Stomach (tissue), 9 donors: ENCODE data around the gene KDM8. TPM values are rescaled to one million over a fixed set of nuclear protein-coding genes. Genes with fewer than 3 reads are reported as not detected.

Experiments
- DNase-seq, 2 donors: peaks; one replicate each; pipeline versions ENCODE4 v3.0.0 to v3.0.0-alpha.2; 2013 to 2019
- H3K27ac ChIP-seq, 5 donors: fragments of 200-600 bp in 4 of 5; sonication (generic) in 4 of 5; one replicate each; pipeline ENCODE4 v1.5.1; 2013 to 2019; ENCODE audit warnings: mild to moderate bottlenecking in 1 of 5, moderate library complexity in 1 of 5
- H3K27me3 ChIP-seq, 3 donors: fragments of 200-600 bp; sonication (generic); one replicate each; pipeline ENCODE4 v1.5.1; 2017 to 2019; ENCODE audit warnings: mixed run types in 1 of 3
- H3K36me3 ChIP-seq, 4 donors: fragments of 200-600 bp; sonication (generic); 1 replicate in 3 of 4; 2 replicates in 1 of 4; pipeline ENCODE4 v1.5.1; 2016 to 2019
- H3K4me1 ChIP-seq, 4 donors: fragments of 200-600 bp; sonication (generic); one replicate each; pipeline ENCODE4 v1.5.1; 2016 to 2019
- H3K4me3 ChIP-seq, 4 donors: fragments of 200-600 bp; sonication (generic) in 3 of 4; one replicate each; pipeline ENCODE4 v1.5.1; 2016 to 2019; ENCODE audit warnings: mild to moderate bottlenecking in 1 of 4
- H3K9me3 ChIP-seq, 4 donors: fragments of 200-600 bp; sonication (generic); one replicate each; pipeline ENCODE4 v1.5.1; 2016 to 2019
- CTCF ChIP-seq, 7 experiments: fragments of 450-650 bp in 4 of 7; fragments of 200-600 bp in 3 of 7; sonication (generic) in 3 of 7; IDR thresholded peaks; one replicate each; pipeline ENCODE4 v1.5.1; 2016 to 2019; ENCODE audit warnings: antibody characterized with exemption in 7 of 7, control low read depth in 2 of 7, mild to moderate bottlenecking in 1 of 7
- EP300 ChIP-seq: sonication (generic); formaldehyde crosslinking; IDR thresholded peaks from one replicate; pipeline ENCODE4 v1.6.1; 2017; ENCODE audit warnings: antibody characterized with exemption
- POLR2A ChIP-seq, 4 donors: fragments of 450-650 bp; IDR thresholded peaks; one replicate each; pipeline ENCODE4 v1.6.1; 2016; ENCODE audit warnings: antibody characterized with exemption in 4 of 4, control low read depth in 2 of 4, mild to moderate bottlenecking in 1 of 4, moderate library complexity in 1 of 4
- POLR2AphosphoS5 ChIP-seq, 3 donors: sonication (generic); formaldehyde crosslinking; IDR thresholded peaks; one replicate each; pipeline ENCODE4 v1.6.1; 2016; ENCODE audit warnings: antibody characterized with exemption in 3 of 3
- WGBS, 5 donors: extraction: QIAGEN DNeasy Blood & Tissue Kit in 3 of 5; methylation state at CpG; one replicate each; pipeline versions ENCODE4 v1.1.5 to v1.1.7; 2013 to 2018; 5-methylcytosine and 5-hydroxymethylcytosine counted together
- intact Hi-C: fragments of 100-400 bp; cut with DNase I; formaldehyde crosslinking; loops from one replicate; pipeline ENCODE4 v1.15.1; 2023; ENCODE audit warnings: low total_unique reads
- polyA plus RNA-seq, 3 donors: library from polyadenylated mRNA; stranded (reverse); fragments of 200-250 nt; gene quantifications; one replicate each; pipeline ENCODE4 v1.2.3, GENCODE V29; 2013
- total RNA-seq, 5 donors: library from RNA; depleted of rRNA; stranded (reverse); fragments of >200 nt; gene quantifications; one replicate each; pipeline versions ENCODE4 v1.1.0 to v1.2.3, GENCODE V29; 2014 to 2016
- donor health status: healthy with polysubstance abuse.
- donor health status: Bipolar disorder and iron deficiency.
- donor health status: healthy.

Gene KDM8
- total and polyA plus RNA-seq, 8 donors = 1.4 to 58.3 (median 2.9) TPM

DNA sequence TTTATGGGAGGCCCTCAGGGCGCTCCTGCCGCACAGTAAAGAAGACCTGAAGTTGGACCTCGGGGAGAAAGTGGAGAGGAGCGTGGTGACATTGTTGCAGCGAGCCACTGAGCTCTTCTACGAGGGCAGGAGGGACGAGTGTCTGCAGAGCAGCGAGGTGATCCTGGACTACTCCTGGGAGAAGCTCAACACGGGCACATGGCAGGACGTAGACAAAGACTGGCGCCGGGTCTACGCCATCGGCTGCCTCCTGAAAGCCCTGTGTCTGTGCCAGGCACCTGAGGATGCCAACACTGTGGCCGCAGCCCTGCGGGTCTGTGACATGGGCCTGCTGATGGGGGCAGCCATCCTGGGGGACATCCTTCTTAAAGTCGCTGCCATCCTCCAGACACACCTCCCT is 6.8 kb downstream of the KDM8 start:
- Histone ChIP-seq H3K27me3 (no peaks in the 10 kb centered on the region), H3K27ac (no peak overlapping the region), H3K4me1 (peaks cover 7 to 55% (median 22%) of the 10 kb centered on the region in 4 donors), H3K36me3 (peaks cover 14 to 55% (median 36%) of the 10 kb centered on the region in 4 donors), H3K4me3 (no peak overlapping the region), H3K9me3 (no peaks in the 10 kb centered on the region)
- intact Hi-C loops = no loop called here
- no peak for DNase-seq
- TF ChIP-seq POLR2AphosphoS5 (IDR thresholded peaks at IDR 0.05) = no peak
- no peak for TF ChIP-seq EP300
- no peak for TF ChIP-seq POLR2A (IDR thresholded peaks at IDR 0.05)
- TF ChIP-seq CTCF (IDR thresholded peaks at IDR 0.05) = no peak
- WGBS, 5 donors = 90 to 97% (median 96%) methylated on average over 9 to 17 of the region's 17 CpGs

GRCh38 chr16:27211026-27211425 is 7.7 kb downstream of the KDM8 start:
- intact Hi-C loops = no loop called here
- no peaks in the 10 kb centered on the region for H3K9me3 ChIP-seq
- peaks cover 14 to 64% (median 43%) of the 10 kb centered on the region in 4 donors for H3K36me3 ChIP-seq
- peaks cover 3 to 47% (median 23%) of the 10 kb centered on the region in 4 donors for H3K4me1 ChIP-seq
- WGBS, 5 donors = 85 to 93% (median 87%) methylated on average over 10 of the region's 10 CpGs
- no peak for DNase-seq
- peak overlapping the region in 2 of 5 donors; percentile 32 to 56 for H3K27ac ChIP-seq
- no peaks in the 10 kb centered on the region for H3K27me3 ChIP-seq
- H3K4me3 ChIP-seq = no peak overlapping the region
- no peak for TF ChIP-seq POLR2AphosphoS5 (IDR thresholded peaks at IDR 0.05)
- TF ChIP-seq CTCF (IDR thresholded peaks at IDR 0.05) = no peak
- no peak for TF ChIP-seq EP300
- TF ChIP-seq POLR2A (IDR thresholded peaks at IDR 0.05) = no peak

- Histone ChIP-seq H3K4me3 (no peak overlapping the region), H3K4me1 (peaks cover 3 to 38% (median 21%) of the 10 kb centered on the region in 4 donors), H3K9me3 (no peaks in the 10 kb centered on the region), H3K36me3 (peaks cover 14 to 85% (median 64%) of the 10 kb centered on the region in 4 donors), H3K27me3 (no peaks in the 10 kb centered on the region), H3K27ac (peak overlapping the region in 3 of 5 donors; percentile 22 to 42 (median 24))
- no peak for TF ChIP-seq POLR2AphosphoS5 (IDR thresholded peaks at IDR 0.05)
- no peak for TF ChIP-seq EP300
- TF ChIP-seq CTCF (IDR thresholded peaks at IDR 0.05) = no peak
- no peak for TF ChIP-seq POLR2A (IDR thresholded peaks at IDR 0.05)
- intact Hi-C loops = no loop called here
- 46 to 65% (median 54%) methylated on average over 19 of the region's 19 CpGs for WGBS, 5 donors
- peak; percentile 47 to 66 for DNase-seq
Measured at GRCh38 chr16:27214084-27214961, 11.0 kb downstream of the KDM8 start.

DNA sequence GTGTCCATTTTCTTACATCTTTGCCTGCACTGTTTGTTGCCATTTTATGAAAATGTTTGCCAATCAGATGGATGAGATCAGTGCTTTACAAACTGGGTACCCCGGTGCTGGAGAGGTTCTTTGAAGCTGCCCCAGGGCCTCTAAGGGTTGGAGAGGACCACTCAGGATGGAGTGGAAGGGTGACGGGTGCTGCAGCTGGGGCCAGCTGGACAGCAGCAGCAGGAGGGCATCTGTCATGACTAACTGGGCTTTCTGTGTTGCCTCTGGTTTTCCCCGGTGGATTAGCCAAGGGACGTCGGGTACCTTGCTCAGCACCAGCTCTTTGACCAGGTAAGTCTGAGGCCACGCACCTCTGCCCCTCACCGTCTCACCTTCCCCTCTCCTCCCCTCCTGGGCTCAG is 12.3 kb downstream of the KDM8 start:
- intact Hi-C loops = no loop called here
- H3K36me3 ChIP-seq = peaks cover 6 to 78% (median 63%) of the 10 kb centered on the region in 4 donors
- no peak for DNase-seq
- 88 to 93% (median 92%) methylated on average over 7 of the region's 7 CpGs for WGBS, 5 donors
- no peak overlapping the region for H3K27ac ChIP-seq
- no peak for TF ChIP-seq POLR2AphosphoS5 (IDR thresholded peaks at IDR 0.05)
- TF ChIP-seq POLR2A (IDR thresholded peaks at IDR 0.05) = no peak
- no peak for TF ChIP-seq CTCF (IDR thresholded peaks at IDR 0.05)
- no peak for TF ChIP-seq EP300
- H3K27me3 ChIP-seq = no peaks in the 10 kb centered on the region
- H3K4me3 ChIP-seq = no peak overlapping the region
- peaks cover 3 to 35% (median 21%) of the 10 kb centered on the region in 4 donors for H3K4me1 ChIP-seq
- H3K9me3 ChIP-seq = no peaks in the 10 kb centered on the region
